Naive thymus-derived CD4-positive, alpha-beta T cell (primary cell): ENCODE data around the gene AP4B1. TPM values are rescaled to one million over a fixed set of nuclear protein-coding genes. Genes with fewer than 3 reads are reported as not detected.
A peak's percentile ranks its signal among the peaks of the same experiment; 100 is the strongest.

Experiments
- ATAC-seq: fragments of 150-1000 bp; cut with Tn5 transposase; 2 replicates; pipeline ENCODE4 v1.10.0; 2021; ENCODE audit warnings: mild to moderate bottlenecking, moderate library complexity
- CTCF ChIA-PET: fragments of 350-600 bp; sonication (Branson Sonifier 250); formaldehyde crosslinking; loops from one replicate; lab custom pipeline; 2021; ENCODE audit warnings: antibody characterized with exemption; lab: Charles Lee
- POLR2A ChIA-PET: fragments of 350-600 bp; sonication (Branson Sonifier 250); formaldehyde crosslinking; loops from one replicate; lab custom pipeline; 2021; ENCODE audit warnings: antibody characterized with exemption, inconsistent platforms; lab: Charles Lee
- DNase-seq, 9 donors: peaks; one replicate each; pipeline versions ENCODE4 v3.0.0 to v3.0.0-alpha.2; 2020 to 2022; ENCODE audit warnings: mixed read lengths in 1 of 9
- H3K27ac ChIP-seq: one replicate; pipeline ENCODE4 v1.7.0; 2013; ENCODE audit warnings: mild to moderate bottlenecking, low read depth, low read length, moderate library complexity
- H3K27me3 ChIP-seq, 2 donors: one replicate each; pipeline ENCODE4 v1.7.0; 2013; ENCODE audit warnings: low read length in 2 of 2, mild to moderate bottlenecking in 2 of 2, moderate library complexity in 2 of 2; ENCODE audit not compliant: control insufficient read depth in 2 of 2, insufficient read depth in 2 of 2
- H3K36me3 ChIP-seq, 3 experiments: 1 replicate in 2 of 3; 2 replicates in 1 of 3; pipeline ENCODE4 v1.7.0; 2013; ENCODE audit warnings: low read length in 3 of 3, mild to moderate bottlenecking in 3 of 3, moderate library complexity in 1 of 3; ENCODE audit not compliant: insufficient read depth in 3 of 3, control insufficient read depth in 2 of 3
- H3K4me1 ChIP-seq, 2 donors: one replicate each; pipeline ENCODE4 v1.7.0; 2013; ENCODE audit warnings: low read length in 2 of 2, mild to moderate bottlenecking in 2 of 2, moderate library complexity in 1 of 2; ENCODE audit not compliant: control insufficient read depth in 2 of 2, insufficient read depth in 2 of 2
- H3K4me3 ChIP-seq: 2 replicates; pipeline ENCODE4 v1.7.0; 2013; ENCODE audit warnings: mild to moderate bottlenecking, low read length
- H3K9me3 ChIP-seq, 3 experiments: 1 replicate in 2 of 3; 2 replicates in 1 of 3; pipeline ENCODE4 v1.7.0; 2013; ENCODE audit warnings: low read length in 3 of 3; ENCODE audit not compliant: control insufficient read depth in 2 of 3
- H3K27ac Mint-ChIP-seq, 9 donors: one replicate each; pipeline ENCODE4 v1.8.0; 2020 to 2022; ENCODE audit warnings: mixed read lengths in 9 of 9, mild to moderate bottlenecking in 8 of 9, moderate library complexity in 5 of 9, inconsistent platforms in 2 of 9
- H3K27me3 Mint-ChIP-seq, 5 donors: one replicate each; pipeline ENCODE4 v1.8.0; 2021 to 2022; ENCODE audit warnings: mixed read lengths in 5 of 5, mild to moderate bottlenecking in 1 of 5
- H3K36me3 Mint-ChIP-seq, 5 donors: one replicate each; pipeline ENCODE4 v1.8.0; 2020 to 2022; ENCODE audit warnings: mixed read lengths in 5 of 5, mild to moderate bottlenecking in 3 of 5, inconsistent platforms in 1 of 5
- H3K4me1 Mint-ChIP-seq, 7 donors: one replicate each; pipeline ENCODE4 v1.8.0; 2020 to 2022; ENCODE audit warnings: mixed read lengths in 7 of 7, mild to moderate bottlenecking in 3 of 7, inconsistent platforms in 1 of 7
- H3K4me3 Mint-ChIP-seq, 10 donors: one replicate each; pipeline ENCODE4 v1.8.0; 2020 to 2022; ENCODE audit warnings: mild to moderate bottlenecking in 10 of 10, mixed read lengths in 10 of 10, moderate library complexity in 6 of 10, inconsistent platforms in 2 of 10
- H3K9me3 Mint-ChIP-seq, 11 donors: one replicate each; pipeline ENCODE4 v1.8.0; 2020 to 2022; ENCODE audit warnings: mixed read lengths in 11 of 11, mild to moderate bottlenecking in 4 of 11, inconsistent platforms in 1 of 11, moderate library complexity in 1 of 11
- intact Hi-C, 2 donors: fragments of 100-400 bp; cut with micrococcal nuclease; formaldehyde crosslinking; loops; one replicate each; pipeline ENCODE4 v1.15.1; 2023
- polyA plus RNA-seq, 2 donors: library from polyadenylated mRNA; unstranded; fragments of 300-500 nt; fragmentation: Illumina TruSeq; gene quantifications; one replicate each; pipeline ENCODE4 v1.2.3, GENCODE V29; 2021
- total RNA-seq, 6 experiments: library from RNA in 5 of 6; stranded (reverse) in 5 of 6; gene quantifications; 1 replicate in 5 of 6; 2 replicates in 1 of 6; pipeline ENCODE4 v1.2.3 and lab custom pipeline; 2021 to 2026

The AP4B1 gene
- total and polyA plus RNA-seq, 7 experiments from 2014 or later = 13.7 to 75.4 (median 51.4) TPM

GRCh38 chr1:113947388-113948107 lies 42.9 kb upstream of the AP4B1 start:
- peak in 5 of 9 donors; percentile 51 to 59 (median 55) for DNase-seq
- Mint-ChIP-seq H3K27ac (peak overlapping the region; percentile 84 to 99 (median 97)), H3K27me3 (no peaks in the 10 kb centered on the region), H3K36me3 (peaks cover 4 to 27% (median 13%) of the 10 kb centered on the region in 5 donors), H3K4me1 (peaks cover 33 to 87% (median 81%) of the 10 kb centered on the region in 7 donors), H3K4me3 (peak overlapping the region; percentile 58 to 88 (median 83)), H3K9me3 (peaks cover 0 to 2% (median 0%) of the 10 kb centered on the region in 11 donors)
- ChIA-PET POLR2A (interaction anchor here (0.6 to 19.6 kb wide), 6 partner anchors 9 to 143 kb away, joined by 4 to 360 read pairs (median 6); partner anchors contain the start of genes AP4B1, DCLRE1B, HIPK1 and RSBN1), CTCF (interaction anchor here (0.8 to 2.5 kb wide), 6 partner anchors 8 to 112 kb away, joined by 3 to 21 read pairs (median 4); partner anchors contain the start of genes AP4B1 and HIPK1)
- H3K9me3 ChIP-seq = no peaks in the 10 kb centered on the region
- H3K27ac ChIP-seq = peak overlapping the region; percentile 73
- H3K27me3 ChIP-seq = no peaks in the 10 kb centered on the region
- intact Hi-C loops = loop anchor here (1.0 to 10.0 kb wide), 7 partner anchors 10 to 1233 kb away; partner anchors contain the start of genes MAGI3 (in 1 of the 2), PHTF1 (in 1 of the 2) and PPM1J (in 1 of the 2)
- H3K4me1 ChIP-seq = peaks cover 42 to 68% of the 10 kb centered on the region in 2 donors
- H3K36me3 ChIP-seq = peaks cover 0 to 5% (median 0%) of the 10 kb centered on the region in 3 experiments
- ATAC-seq = peak; percentile 71
- peak overlapping the region; percentile 25 for H3K4me3 ChIP-seq

- intact Hi-C loops = loop anchor here (1.0 to 10.0 kb wide), 8 partner anchors 8 to 1232 kb away; partner anchors contain the start of genes MAGI3 (in 1 of the 2), PHTF1 (in 1 of the 2) and PPM1J (in 1 of the 2)
- Mint-ChIP-seq H3K9me3 (peaks cover 0 to 2% (median 0%) of the 10 kb centered on the region in 11 donors), H3K4me3 (peak overlapping the region; percentile 72 to 88 (median 83)), H3K36me3 (peaks cover 4 to 29% (median 16%) of the 10 kb centered on the region in 5 donors), H3K27ac (peak overlapping the region; percentile 84 to 99 (median 97)), H3K4me1 (peaks cover 29 to 87% (median 82%) of the 10 kb centered on the region in 7 donors), H3K27me3 (no peaks in the 10 kb centered on the region)
- no peak for DNase-seq
- peaks cover 0 to 8% (median 0%) of the 10 kb centered on the region in 3 experiments for H3K36me3 ChIP-seq
- POLR2A ChIA-PET = interaction anchor here (0.6 to 19.6 kb wide), 7 partner anchors 9 to 135 kb away, joined by 3 to 360 read pairs (median 4); partner anchors contain the start of genes AP4B1, DCLRE1B, HIPK1 and RSBN1
- peak overlapping the region; percentile 73 for H3K27ac ChIP-seq
- peaks cover 40 to 72% of the 10 kb centered on the region in 2 donors for H3K4me1 ChIP-seq
- H3K9me3 ChIP-seq = no peaks in the 10 kb centered on the region
- CTCF ChIA-PET = interaction anchor here (0.6 to 2.5 kb wide), 9 partner anchors 8 to 1647 kb away, joined by 3 to 21 read pairs (median 3); partner anchors contain the start of genes AP4B1, DCLRE1B and HIPK1
- peak overlapping the region; percentile 25 for H3K4me3 ChIP-seq
- no peaks in the 10 kb centered on the region for H3K27me3 ChIP-seq
- ATAC-seq = peak; percentile 36
Observed at GRCh38 chr1:113946678-113947387, 42.2 kb upstream of the AP4B1 start.

- intact Hi-C loops = loop anchor here (1.0 to 10.0 kb wide), 6 partner anchors 9 to 1231 kb away; partner anchors contain the start of genes MAGI3 (in 1 of the 2), PHTF1 (in 1 of the 2) and PPM1J (in 1 of the 2)
- Histone ChIP-seq H3K4me3 (no peak overlapping the region), H3K27me3 (no peaks in the 10 kb centered on the region), H3K9me3 (no peaks in the 10 kb centered on the region), H3K27ac (peak overlapping the region; percentile 73), H3K4me1 (peaks cover 35 to 71% of the 10 kb centered on the region in 2 donors), H3K36me3 (peaks cover 0 to 8% (median 0%) of the 10 kb centered on the region in 3 experiments)
- ATAC-seq = peak; percentile 38
- H3K27ac Mint-ChIP-seq = peak overlapping the region; percentile 34 to 99 (median 97)
- no peaks in the 10 kb centered on the region for H3K27me3 Mint-ChIP-seq
- peaks cover 0 to 2% (median 0%) of the 10 kb centered on the region in 11 donors for H3K9me3 Mint-ChIP-seq
- ChIA-PET POLR2A (interaction anchor here (0.6 to 19.6 kb wide), 6 partner anchors 9 to 134 kb away, joined by 3 to 360 read pairs (median 6); partner anchors contain the start of genes AP4B1, DCLRE1B, HIPK1 and RSBN1), CTCF (interaction anchor here (1.1 to 2.5 kb wide), 5 partner anchors 10 to 110 kb away, joined by 3 to 21 read pairs (median 4); partner anchors contain the start of genes AP4B1, DCLRE1B and HIPK1)
- peak in 4 of 9 donors; percentile 16 to 37 (median 32) for DNase-seq
- H3K4me3 Mint-ChIP-seq = peak overlapping the region; percentile 57 to 88 (median 83)
- H3K36me3 Mint-ChIP-seq = peaks cover 4 to 32% (median 19%) of the 10 kb centered on the region in 5 donors
- H3K4me1 Mint-ChIP-seq = peaks cover 23 to 85% (median 79%) of the 10 kb centered on the region in 7 donors
Observed at GRCh38 chr1:113946112-113946511, 41.5 kb upstream of the AP4B1 start.

GRCh38 chr1:113945329-113945728 lies 40.7 kb upstream of the AP4B1 start:
- Mint-ChIP-seq H3K27ac (peak overlapping the region in 7 of 9 donors; percentile 41 to 99 (median 94)), H3K9me3 (peaks cover 0 to 2% (median 0%) of the 10 kb centered on the region in 11 donors), H3K4me3 (peak overlapping the region in 7 of 10 donors; percentile 72 to 88 (median 83)), H3K4me1 (peaks cover 28 to 88% (median 80%) of the 10 kb centered on the region in 7 donors), H3K27me3 (no peaks in the 10 kb centered on the region), H3K36me3 (peaks cover 4 to 37% (median 20%) of the 10 kb centered on the region in 5 donors)
- H3K36me3 ChIP-seq = peaks cover 0 to 8% (median 0%) of the 10 kb centered on the region in 3 experiments
- no peaks in the 10 kb centered on the region for H3K9me3 ChIP-seq
- intact Hi-C loops = loop anchor here (5.0 to 10.0 kb wide), 4 partner anchors 108 to 1149 kb away; partner anchors contain the start of genes MAGI3 (in 1 of the 2) and PHTF1 (in 1 of the 2)
- POLR2A ChIA-PET = interaction anchor here (0.6 to 19.6 kb wide), 5 partner anchors 10 to 516 kb away, joined by 3 to 360 read pairs (median 4); partner anchors contain the start of genes AP4B1, DCLRE1B and HIPK1
- H3K27me3 ChIP-seq = no peaks in the 10 kb centered on the region
- peaks cover 42 to 71% of the 10 kb centered on the region in 2 donors for H3K4me1 ChIP-seq
- DNase-seq = no peak
- no peak overlapping the region for H3K4me3 ChIP-seq
- no peak for ATAC-seq
- CTCF ChIA-PET = interaction anchor here (2.5 kb wide), 1 partner anchor 15 kb away, joined by 21 read pairs; the partner anchor contains the start of gene HIPK1
- H3K27ac ChIP-seq = peak overlapping the region; percentile 73

GRCh38 chr1:113943028-113943811 lies 38.6 kb upstream of the AP4B1 start:
- intact Hi-C loops = loop anchor here in 1 of 2 donors (10.0 kb wide), 1 partner anchor 1152 kb away; no protein-coding TSS in a partner anchor
- Histone ChIP-seq H3K4me3 (no peak overlapping the region), H3K4me1 (peaks cover 51 to 74% of the 10 kb centered on the region in 2 donors), H3K9me3 (no peaks in the 10 kb centered on the region), H3K36me3 (peaks cover 0 to 8% (median 0%) of the 10 kb centered on the region in 3 experiments), H3K27me3 (no peaks in the 10 kb centered on the region), H3K27ac (no peak overlapping the region)
- POLR2A ChIA-PET = interaction anchor here (2.0 to 19.6 kb wide), 2 partner anchors 9 to 39 kb away, joined by 5 to 360 read pairs; partner anchors contain the start of genes AP4B1 and HIPK1
- peaks cover 4 to 41% (median 20%) of the 10 kb centered on the region in 5 donors for H3K36me3 Mint-ChIP-seq
- H3K4me1 Mint-ChIP-seq = peaks cover 44 to 88% (median 82%) of the 10 kb centered on the region in 7 donors
- H3K9me3 Mint-ChIP-seq = peaks cover 0 to 2% (median 0%) of the 10 kb centered on the region in 11 donors
- no peaks in the 10 kb centered on the region for H3K27me3 Mint-ChIP-seq
- peak overlapping the region in 7 of 10 donors; percentile 1 to 57 (median 19) for H3K4me3 Mint-ChIP-seq
- no peak for ATAC-seq
- no peak for DNase-seq
- CTCF ChIA-PET = no interaction called here
- peak overlapping the region in 7 of 9 donors; percentile 21 to 58 (median 54) for H3K27ac Mint-ChIP-seq
